Lower lobe of right lung (tissue), 2 donors: Measurements from ENCODE around the gene DMRT2. TPM values are rescaled to one million over a fixed set of nuclear protein-coding genes. Genes with fewer than 3 reads are reported as not detected.

Experiments
- ATAC-seq, 2 donors: fragments of 200-7000 bp; cut with Tn5 transposase; one replicate each; pipeline ENCODE4 v1.9.1; 2020 to 2022; ENCODE audit warnings: mild to moderate bottlenecking in 2 of 2, moderate library complexity in 2 of 2
- DNase-seq: peaks from one replicate; pipeline ENCODE4 v3.0.0-alpha.2; 2020
- H3K27ac ChIP-seq: fragments of 200-600 bp; one replicate; pipeline ENCODE4 v1.8.0; 2022
- H3K27me3 ChIP-seq: fragments of 200-600 bp; one replicate; pipeline ENCODE4 v1.8.0; 2022; ENCODE audit warnings: low read depth
- H3K36me3 ChIP-seq: fragments of 200-600 bp; one replicate; pipeline ENCODE4 v1.8.0; 2022; ENCODE audit warnings: mild to moderate bottlenecking
- H3K4me1 ChIP-seq: fragments of 200-600 bp; one replicate; pipeline ENCODE4 v1.8.0; 2022
- H3K4me3 ChIP-seq: fragments of 200-600 bp; one replicate; pipeline ENCODE4 v1.8.0; 2022; ENCODE audit warnings: mild to moderate bottlenecking
- H3K9me3 ChIP-seq: fragments of 200-600 bp; one replicate; pipeline ENCODE4 v1.8.0; 2022
- CTCF ChIP-seq: fragments of 200-600 bp; IDR thresholded peaks from one replicate; pipeline ENCODE4 v1.8.0; 2022; ENCODE audit warnings: antibody characterized with exemption, mild to moderate bottlenecking
- intact Hi-C: fragments of 100-400 bp; cut with DNase I; formaldehyde crosslinking; loops from one replicate; pipeline ENCODE4 v1.11.0; 2022
- total RNA-seq: library from RNA; stranded (reverse); fragmentation: NEBNext Ultra II Directional; extraction: Animal tissue kit (Norgen Biotek cat#: 25700); gene quantifications from one replicate; pipeline ENCODE4 v1.2.1, GENCODE V29; 2021
- donor health status: DM: no; HTN: yes; CAD: no; lungs with severe emphysema.

Gene DMRT2
- total RNA-seq, 1 donor from 2014 or later, result 0.86 TPM

- no peak overlapping the region for H3K4me3 ChIP-seq
- no peak overlapping the region for H3K27ac ChIP-seq
- peaks cover 10% of the 10 kb centered on the region for H3K9me3 ChIP-seq
- intact Hi-C loops, result no loop called here
- TF ChIP-seq CTCF, result peak; percentile 30
- peak; percentile 59 to 71 for ATAC-seq
- H3K27me3 ChIP-seq, result peaks cover 22% of the 10 kb centered on the region
- no peaks in the 10 kb centered on the region for H3K36me3 ChIP-seq
- DNase-seq, result no peak
- H3K4me1 ChIP-seq, result no peaks in the 10 kb centered on the region
Measured at GRCh38 chr9:1018121-1018520, 32.0 kb upstream of the DMRT2 start.

- no peak for DNase-seq
- no peak overlapping the region for H3K27ac ChIP-seq
- intact Hi-C loops, result no loop called here
- no peak for ATAC-seq
- H3K36me3 ChIP-seq, result no peaks in the 10 kb centered on the region
- TF ChIP-seq CTCF, result no peak
- H3K9me3 ChIP-seq, result peaks cover 11% of the 10 kb centered on the region
- no peaks in the 10 kb centered on the region for H3K4me1 ChIP-seq
- peaks cover 14% of the 10 kb centered on the region for H3K27me3 ChIP-seq
- H3K4me3 ChIP-seq, result no peak overlapping the region
Measured at GRCh38 chr9:1024112-1024511, 26.0 kb upstream of the DMRT2 start.

- Histone ChIP-seq H3K36me3 (no peaks in the 10 kb centered on the region), H3K27ac (no peak overlapping the region), H3K9me3 (peaks cover 11% of the 10 kb centered on the region), H3K4me3 (no peak overlapping the region), H3K4me1 (no peaks in the 10 kb centered on the region), H3K27me3 (peaks cover 12% of the 10 kb centered on the region)
- no peak for TF ChIP-seq CTCF
- ATAC-seq (no peak), DNase-seq (no peak)
- intact Hi-C loops, result no loop called here
Measured at GRCh38 chr9:1025131-1025530, 25.0 kb upstream of the DMRT2 start.

GRCh38 chr9:1026219-1026618 is 23.9 kb upstream of the DMRT2 start:
- no peak overlapping the region for H3K4me3 ChIP-seq
- no peak overlapping the region for H3K27ac ChIP-seq
- H3K9me3 ChIP-seq, result peaks cover 11% of the 10 kb centered on the region
- DNase-seq (no peak), ATAC-seq (no peak)
- intact Hi-C loops, result no loop called here
- H3K4me1 ChIP-seq, result no peaks in the 10 kb centered on the region
- TF ChIP-seq CTCF, result no peak
- no peaks in the 10 kb centered on the region for H3K36me3 ChIP-seq
- H3K27me3 ChIP-seq, result peaks cover 10% of the 10 kb centered on the region

- TF ChIP-seq CTCF, result no peak
- H3K4me3 ChIP-seq, result no peak overlapping the region
- DNase-seq (no peak), ATAC-seq (no peak)
- H3K4me1 ChIP-seq, result no peaks in the 10 kb centered on the region
- H3K36me3 ChIP-seq, result no peaks in the 10 kb centered on the region
- H3K9me3 ChIP-seq, result no peaks in the 10 kb centered on the region
- intact Hi-C loops, result no loop called here
- H3K27ac ChIP-seq, result no peak overlapping the region
- H3K27me3 ChIP-seq, result peaks cover 29% of the 10 kb centered on the region
Measured at GRCh38 chr9:1028501-1029190, 21.5 kb upstream of the DMRT2 start.
